CD8-positive, alpha-beta memory T cell (primary cell): ENCODE data around the gene NAIF1. TPM values are rescaled to one million over a fixed set of nuclear protein-coding genes. Genes with fewer than 3 reads are reported as not detected.

Source experiments
- CTCF ChIA-PET: fragments of 350-600 bp; sonication (Branson Sonifier 250); formaldehyde crosslinking; loops from one replicate; lab custom pipeline; 2021; ENCODE audit warnings: antibody characterized with exemption; lab: Charles Lee
- POLR2A ChIA-PET: fragments of 350-600 bp; sonication (Branson Sonifier 250); formaldehyde crosslinking; loops from one replicate; lab custom pipeline; 2021; ENCODE audit warnings: antibody characterized with exemption; lab: Charles Lee
- DNase-seq, 5 donors: peaks; one replicate each; pipeline versions ENCODE4 v3.0.0 to v3.0.0-alpha.2; 2020 to 2022; ENCODE audit warnings: mixed read lengths in 1 of 5
- H3K27ac ChIP-seq: one replicate; pipeline ENCODE4 v1.7.0; 2013; ENCODE audit warnings: low read depth, mild to moderate bottlenecking, low read length, moderate library complexity
- H3K27me3 ChIP-seq: 2 replicates; pipeline ENCODE4 v1.7.0; 2013; ENCODE audit warnings: low read length, mild to moderate bottlenecking; ENCODE audit not compliant: insufficient read depth, poor library complexity, severe bottlenecking
- H3K36me3 ChIP-seq: 2 replicates; pipeline ENCODE4 v1.7.0; 2013; ENCODE audit warnings: mild to moderate bottlenecking, low read length, moderate library complexity; ENCODE audit not compliant: insufficient read depth
- H3K4me1 ChIP-seq: 2 replicates; pipeline ENCODE4 v1.7.0; 2013; ENCODE audit warnings: mild to moderate bottlenecking, low read length, moderate library complexity; ENCODE audit not compliant: insufficient read depth
- H3K4me3 ChIP-seq: 2 replicates; pipeline ENCODE4 v1.7.0; 2013; ENCODE audit warnings: mild to moderate bottlenecking, low read length
- H3K9me3 ChIP-seq: 2 replicates; pipeline ENCODE4 v1.7.0; 2013; ENCODE audit warnings: mild to moderate bottlenecking, low read length
- H3K27ac Mint-ChIP-seq, 8 donors: one replicate each; pipeline ENCODE4 v1.8.0; 2020 to 2021; ENCODE audit warnings: mixed read lengths in 8 of 8, mild to moderate bottlenecking in 6 of 8, inconsistent platforms in 3 of 8, moderate library complexity in 3 of 8
- H3K27me3 Mint-ChIP-seq, 2 donors: one replicate each; pipeline ENCODE4 v1.8.0; 2020 to 2021; ENCODE audit warnings: mixed read lengths in 2 of 2, mild to moderate bottlenecking in 1 of 2, moderate library complexity in 1 of 2
- H3K36me3 Mint-ChIP-seq, 3 donors: one replicate each; pipeline ENCODE4 v1.8.0; 2020 to 2021; ENCODE audit warnings: mixed read lengths in 3 of 3, inconsistent platforms in 1 of 3, mild to moderate bottlenecking in 1 of 3
- H3K4me1 Mint-ChIP-seq, 3 donors: one replicate each; pipeline ENCODE4 v1.8.0; 2020 to 2021; ENCODE audit warnings: mixed read lengths in 3 of 3, inconsistent platforms in 1 of 3, mild to moderate bottlenecking in 1 of 3
- H3K4me3 Mint-ChIP-seq, 7 donors: one replicate each; pipeline ENCODE4 v1.8.0; 2020 to 2021; ENCODE audit warnings: mixed read lengths in 7 of 7, mild to moderate bottlenecking in 6 of 7, moderate library complexity in 4 of 7, inconsistent platforms in 2 of 7
- H3K9me3 Mint-ChIP-seq, 5 donors: one replicate each; pipeline ENCODE4 v1.8.0; 2020 to 2022; ENCODE audit warnings: mixed read lengths in 5 of 5, mild to moderate bottlenecking in 3 of 5, moderate library complexity in 2 of 5, inconsistent platforms in 1 of 5
- polyA plus RNA-seq: library from polyadenylated mRNA; unstranded; fragments of 300-500 nt; fragmentation: Illumina TruSeq; gene quantifications from one replicate; pipeline ENCODE4 v1.2.3, GENCODE V29; 2021
- total RNA-seq, 2 experiments: library from RNA; stranded (reverse); gene quantifications; one replicate each; pipeline ENCODE4 v1.2.3, GENCODE V29; 2021

NAIF1 gene
- total and polyA plus RNA-seq, 3 experiments from 2014 or later = 13.1 to 14.0 (median 13.5) TPM

DNA sequence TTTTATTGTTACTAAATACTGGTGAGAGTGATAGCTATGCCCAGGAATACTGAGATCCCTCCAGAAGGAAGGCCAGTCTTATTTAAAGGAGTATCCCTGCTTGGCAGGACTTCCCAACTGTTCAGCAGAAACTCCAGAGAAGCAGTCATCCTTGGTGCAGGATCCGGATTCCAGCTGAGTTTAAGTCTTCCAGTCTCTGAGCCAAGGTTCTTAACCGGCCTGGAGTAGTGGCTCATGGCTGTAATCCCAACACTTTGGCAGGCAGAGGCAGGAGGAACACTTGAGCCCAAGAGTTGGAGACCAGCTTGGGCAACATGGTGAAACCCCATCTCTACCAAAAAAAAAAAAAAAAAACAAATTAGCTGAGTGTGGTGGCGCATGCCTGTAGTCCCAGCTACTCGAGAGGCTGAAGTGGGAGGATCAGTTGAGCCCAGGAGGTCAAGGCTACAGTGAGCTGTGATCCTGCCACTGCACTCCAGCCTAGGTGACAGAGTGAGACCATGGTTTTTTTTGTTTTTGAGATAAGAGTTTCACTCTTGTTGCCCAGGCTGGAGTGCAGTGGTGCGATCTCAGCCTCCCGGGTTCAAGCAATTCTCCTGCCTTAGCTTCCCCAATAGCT lies 7.6 kb downstream of the NAIF1 start:
- no peak for DNase-seq
- H3K36me3 ChIP-seq = no peaks in the 10 kb centered on the region

DNA sequence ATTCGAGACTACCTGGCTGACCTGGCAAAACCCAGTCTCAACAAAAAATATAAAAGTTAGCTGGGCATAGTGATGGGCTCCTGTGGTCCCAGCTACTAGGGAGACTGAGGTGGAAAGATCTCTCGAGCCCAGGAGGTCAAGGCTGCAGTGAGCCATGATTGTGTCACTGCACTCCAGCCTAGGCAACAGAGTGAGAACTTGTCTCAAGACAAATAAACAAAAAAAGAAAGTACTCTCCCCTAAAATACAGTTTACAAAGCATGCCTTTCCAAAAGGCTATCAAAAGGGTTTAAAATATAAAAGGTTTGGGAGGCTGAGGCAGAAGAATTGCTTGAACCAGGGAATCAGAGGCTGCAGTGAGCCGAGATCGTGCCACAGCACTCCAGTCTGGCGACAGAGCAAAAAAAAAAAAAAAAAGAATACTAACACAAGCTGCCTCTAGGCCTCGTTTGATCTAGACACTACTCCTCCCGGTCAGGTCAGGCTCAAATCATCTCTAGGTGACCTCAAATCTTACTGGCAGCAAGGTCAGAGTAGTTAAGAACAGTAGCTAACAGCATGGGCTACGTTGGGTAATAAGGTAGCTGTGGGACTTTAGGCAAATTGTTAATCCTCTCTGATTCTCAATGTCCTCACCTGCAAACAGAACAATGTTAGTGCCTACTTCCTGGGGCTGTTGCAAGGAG lies 9.3 kb downstream of the NAIF1 start:
- ChIA-PET CTCF (interaction anchor here (0.7 to 1.0 kb wide), 3 partner anchors 22 to 204 kb away, joined by 3 to 4 read pairs (median 3); no protein-coding TSS in a partner anchor), POLR2A (no interaction called here)
- no peak overlapping the region for H3K4me3 Mint-ChIP-seq
- no peaks in the 10 kb centered on the region for H3K27me3 Mint-ChIP-seq
- H3K9me3 Mint-ChIP-seq = no peaks in the 10 kb centered on the region
- Histone ChIP-seq H3K9me3 (no peaks in the 10 kb centered on the region), H3K4me1 (peaks cover 23% of the 10 kb centered on the region), H3K36me3 (no peaks in the 10 kb centered on the region), H3K27ac (no peak overlapping the region), H3K4me3 (no peak overlapping the region), H3K27me3 (no peaks in the 10 kb centered on the region)
- peaks cover 16 to 27% (median 23%) of the 10 kb centered on the region in 3 donors for H3K4me1 Mint-ChIP-seq
- no peak for DNase-seq
- H3K36me3 Mint-ChIP-seq = peaks cover 0 to 16% (median 2%) of the 10 kb centered on the region in 3 donors
- no peak overlapping the region for H3K27ac Mint-ChIP-seq

More for the DNA sequence above, 7.6 kb downstream of the NAIF1 start:
- H3K9me3 ChIP-seq = no peaks in the 10 kb centered on the region
- H3K4me3 Mint-ChIP-seq = no peak overlapping the region
- H3K36me3 Mint-ChIP-seq = peaks cover 0 to 26% (median 2%) of the 10 kb centered on the region in 3 donors
- peaks cover 21 to 37% (median 32%) of the 10 kb centered on the region in 3 donors for H3K4me1 Mint-ChIP-seq
- peaks cover 32% of the 10 kb centered on the region for H3K4me1 ChIP-seq
- H3K9me3 Mint-ChIP-seq = no peaks in the 10 kb centered on the region
- H3K27me3 ChIP-seq = no peaks in the 10 kb centered on the region
- no peak overlapping the region for H3K4me3 ChIP-seq
- peak overlapping the region in 1 of 8 donors; percentile 70 for H3K27ac Mint-ChIP-seq
- H3K27ac ChIP-seq = no peak overlapping the region
- ChIA-PET CTCF (interaction anchor here (1.1 to 1.5 kb wide), 4 partner anchors 25 to 122 kb away, joined by 3 to 5 read pairs (median 3); partner anchors contain the start of gene DPM2), POLR2A (interaction anchor here (0.7 kb wide), 1 partner anchor 59 kb away, joined by 3 read pairs; no protein-coding TSS in a partner anchor)
- no peaks in the 10 kb centered on the region for H3K27me3 Mint-ChIP-seq

DNA sequence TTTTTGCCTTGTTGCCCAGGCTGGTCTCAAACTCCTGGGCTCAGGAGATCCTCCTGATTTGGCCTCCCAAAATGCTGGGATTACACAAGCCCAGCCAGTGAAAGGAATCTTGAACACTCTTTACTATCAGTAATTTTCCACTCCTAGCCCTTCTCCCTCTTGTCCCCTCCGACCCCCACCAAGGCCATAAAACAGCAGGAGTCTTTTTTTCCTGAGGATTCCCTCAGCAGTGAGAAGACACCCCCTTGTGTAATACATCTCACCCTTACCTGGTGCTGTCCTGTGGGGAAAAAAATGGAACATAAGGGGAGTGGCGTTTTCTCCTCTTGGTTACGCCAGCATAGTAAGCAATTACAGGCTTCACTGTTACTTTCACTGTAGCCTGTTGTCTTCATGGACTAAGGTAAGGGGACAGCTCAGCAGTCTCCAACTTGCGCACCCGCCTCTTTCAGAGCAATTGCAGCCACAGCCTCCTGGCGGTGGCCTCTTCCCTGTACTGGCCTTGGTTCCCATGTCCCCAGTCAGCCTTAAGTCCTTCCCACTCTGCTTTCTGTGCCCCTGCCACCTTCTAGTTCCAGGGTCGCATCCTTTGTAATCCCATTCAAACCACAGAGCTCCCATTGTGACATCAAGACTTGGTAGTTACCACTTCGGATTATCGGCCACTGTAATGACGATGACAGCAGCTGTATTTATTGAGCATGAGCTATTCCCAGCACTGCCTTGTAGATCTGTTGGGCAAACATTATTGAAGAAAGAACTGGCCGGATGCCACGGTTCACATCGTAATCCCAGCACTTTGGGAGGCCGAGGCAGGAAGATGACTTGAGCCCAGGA lies 10.0 kb downstream of the NAIF1 start:
- peaks cover 0 to 8% (median 0%) of the 10 kb centered on the region in 3 donors for H3K36me3 Mint-ChIP-seq
- peaks cover 13 to 19% (median 15%) of the 10 kb centered on the region in 3 donors for H3K4me1 Mint-ChIP-seq
- H3K36me3 ChIP-seq = no peaks in the 10 kb centered on the region
- no peaks in the 10 kb centered on the region for H3K9me3 Mint-ChIP-seq
- H3K4me1 ChIP-seq = peaks cover 15% of the 10 kb centered on the region
- ChIA-PET CTCF (interaction anchor here (0.8 to 1.0 kb wide), 2 partner anchors 22 to 60 kb away, joined by 3 to 4 read pairs; no protein-coding TSS in a partner anchor), POLR2A (no interaction called here)
- no peaks in the 10 kb centered on the region for H3K9me3 ChIP-seq
- H3K27me3 ChIP-seq = no peaks in the 10 kb centered on the region
- no peak for DNase-seq
- no peaks in the 10 kb centered on the region for H3K27me3 Mint-ChIP-seq
- H3K27ac Mint-ChIP-seq = no peak overlapping the region
- peak overlapping the region in 1 of 7 donors; percentile 36 for H3K4me3 Mint-ChIP-seq
- H3K27ac ChIP-seq = no peak overlapping the region
- no peak overlapping the region for H3K4me3 ChIP-seq

DNA sequence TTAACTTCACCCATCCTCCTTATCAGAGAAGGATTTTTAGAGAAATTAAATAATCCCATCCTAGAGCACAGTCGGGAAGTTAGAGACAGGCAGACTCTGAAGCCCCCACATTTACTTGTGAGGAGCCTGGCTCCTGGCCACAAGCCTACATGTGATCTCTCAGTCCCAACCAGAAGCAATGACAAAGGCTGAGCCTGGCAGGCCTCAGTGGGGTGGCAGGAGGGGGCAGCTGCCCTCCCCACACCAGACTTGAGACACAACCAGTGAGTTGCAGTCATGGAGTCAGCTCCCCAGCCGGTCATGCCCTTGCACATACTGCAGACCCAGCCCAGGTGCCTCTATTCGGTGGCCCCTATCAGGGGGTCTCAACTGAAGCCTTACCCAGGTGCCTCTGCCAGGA lies 11.0 kb downstream of the NAIF1 start:
- DNase-seq = no peak
- Mint-ChIP-seq H3K36me3 (peaks cover 0 to under 1% (median 0%) of the 10 kb centered on the region in 3 donors), H3K27me3 (no peaks in the 10 kb centered on the region), H3K27ac (no peak overlapping the region), H3K4me3 (no peak overlapping the region), H3K4me1 (peaks cover 4 to 9% (median 5%) of the 10 kb centered on the region in 3 donors), H3K9me3 (no peaks in the 10 kb centered on the region)
- H3K27ac ChIP-seq = no peak overlapping the region
- no peaks in the 10 kb centered on the region for H3K36me3 ChIP-seq
- H3K9me3 ChIP-seq = no peaks in the 10 kb centered on the region
- ChIA-PET POLR2A (no interaction called here), CTCF (interaction anchor here (0.9 kb wide), 1 partner anchor 21 kb away, joined by 3 read pairs; no protein-coding TSS in a partner anchor)
- no peak overlapping the region for H3K4me3 ChIP-seq
- H3K4me1 ChIP-seq = peaks cover 5% of the 10 kb centered on the region
- H3K27me3 ChIP-seq = no peaks in the 10 kb centered on the region

DNA sequence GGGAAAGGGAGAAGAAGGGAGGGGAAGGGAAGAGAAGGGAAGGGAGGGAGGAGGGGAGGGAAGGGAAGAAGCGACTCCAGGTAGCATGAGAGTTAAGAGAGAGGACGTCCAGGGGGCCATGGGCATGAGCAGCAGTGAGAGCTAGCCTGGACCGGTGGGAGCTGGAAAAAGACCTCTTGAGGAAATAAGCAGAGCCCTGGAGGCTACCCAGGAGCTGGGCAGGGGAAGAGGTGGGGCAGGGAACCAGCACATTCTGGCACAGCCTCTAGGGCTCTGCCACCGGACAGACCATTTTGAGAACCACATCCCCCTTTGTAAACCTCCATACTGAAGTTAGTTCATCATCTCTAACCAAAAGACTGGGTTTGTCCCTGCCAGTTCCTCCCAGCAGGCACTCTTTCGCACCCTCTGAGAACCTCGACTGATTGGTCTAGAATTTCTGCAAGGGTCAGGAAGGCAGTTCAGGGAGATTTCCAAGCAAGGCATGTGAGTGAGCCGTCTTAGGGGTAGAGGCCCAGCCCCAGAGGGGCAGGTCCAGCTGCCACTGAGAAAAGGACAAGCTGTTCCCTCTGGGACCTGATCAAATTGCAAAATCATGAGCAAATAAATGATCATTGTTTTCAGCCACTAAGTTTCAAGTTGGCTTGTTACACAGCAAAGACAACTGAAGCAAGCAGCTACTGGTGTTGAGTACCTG lies 11.6 kb downstream of the NAIF1 start:
- Mint-ChIP-seq H3K27ac (peak overlapping the region in 2 of 8 donors; percentile 17 to 75), H3K27me3 (no peaks in the 10 kb centered on the region), H3K9me3 (no peaks in the 10 kb centered on the region), H3K4me1 (peaks cover 0 to 4% (median 0%) of the 10 kb centered on the region in 3 donors), H3K36me3 (no peaks in the 10 kb centered on the region), H3K4me3 (no peak overlapping the region)
- H3K4me3 ChIP-seq = no peak overlapping the region
- ChIA-PET CTCF (interaction anchor here (0.9 kb wide), 1 partner anchor 21 kb away, joined by 3 read pairs; no protein-coding TSS in a partner anchor), POLR2A (no interaction called here)
- H3K27ac ChIP-seq = no peak overlapping the region
- H3K27me3 ChIP-seq = no peaks in the 10 kb centered on the region
- no peaks in the 10 kb centered on the region for H3K36me3 ChIP-seq
- DNase-seq = no peak
- no peaks in the 10 kb centered on the region for H3K9me3 ChIP-seq
- no peaks in the 10 kb centered on the region for H3K4me1 ChIP-seq

DNA sequence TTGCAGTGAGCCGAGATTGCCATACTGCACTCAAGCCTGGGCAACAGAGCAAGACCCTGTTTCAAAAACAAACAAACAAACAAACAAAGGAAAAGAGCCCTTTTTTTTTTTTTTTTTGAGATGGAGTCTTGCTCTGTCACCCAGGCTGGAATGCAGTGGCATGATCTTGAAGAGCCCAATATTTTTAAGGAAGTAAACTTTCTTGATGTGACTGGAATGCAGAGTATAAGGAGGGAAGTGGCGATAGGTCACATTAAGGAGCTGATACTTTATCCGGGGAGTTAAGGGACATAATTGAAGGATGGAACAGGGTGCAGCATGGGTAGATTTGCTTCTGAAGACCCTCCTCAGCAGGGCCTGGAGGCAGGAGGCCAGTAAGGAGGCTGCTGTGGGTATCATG lies 13.0 kb downstream of the NAIF1 start:
- Histone ChIP-seq H3K27me3 (no peaks in the 10 kb centered on the region), H3K36me3 (no peaks in the 10 kb centered on the region), H3K4me1 (no peaks in the 10 kb centered on the region), H3K27ac (no peak overlapping the region), H3K9me3 (no peaks in the 10 kb centered on the region), H3K4me3 (no peak overlapping the region)
- DNase-seq = no peak
- ChIA-PET POLR2A (no interaction called here), CTCF (no interaction called here)
- H3K9me3 Mint-ChIP-seq = no peaks in the 10 kb centered on the region
- H3K27me3 Mint-ChIP-seq = no peaks in the 10 kb centered on the region
- H3K36me3 Mint-ChIP-seq = no peaks in the 10 kb centered on the region
- no peak overlapping the region for H3K4me3 Mint-ChIP-seq
- H3K27ac Mint-ChIP-seq = no peak overlapping the region
- peaks cover 0 to 4% (median 0%) of the 10 kb centered on the region in 3 donors for H3K4me1 Mint-ChIP-seq

DNA sequence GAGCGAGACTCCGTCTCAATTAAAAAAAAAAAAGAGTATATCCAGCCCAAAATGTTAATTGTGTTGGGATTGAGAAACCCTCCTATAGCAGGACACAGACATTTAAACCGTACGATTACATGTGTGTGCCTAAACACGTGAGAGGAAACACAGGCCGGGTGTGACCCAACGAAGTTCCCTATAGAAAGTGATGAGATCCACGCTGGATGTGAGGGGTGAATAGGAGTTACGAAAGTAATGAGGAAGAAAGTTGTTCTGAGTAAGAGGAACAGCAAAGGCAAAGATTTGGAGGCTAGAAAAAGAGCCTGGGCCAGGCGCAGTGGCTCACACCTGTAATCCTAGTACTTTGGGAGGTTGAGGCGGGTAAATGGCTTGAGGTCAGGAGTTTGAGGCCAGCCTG lies 13.6 kb downstream of the NAIF1 start:
- ChIA-PET CTCF (no interaction called here), POLR2A (interaction anchor here (0.7 kb wide), 1 partner anchor 14 kb away, joined by 5 read pairs; no protein-coding TSS in a partner anchor)
- no peak overlapping the region for H3K27ac ChIP-seq
- no peaks in the 10 kb centered on the region for H3K27me3 ChIP-seq
- H3K36me3 ChIP-seq = no peaks in the 10 kb centered on the region
- Mint-ChIP-seq H3K27ac (peak overlapping the region in 1 of 8 donors; percentile 35), H3K36me3 (no peaks in the 10 kb centered on the region), H3K9me3 (no peaks in the 10 kb centered on the region), H3K4me3 (no peak overlapping the region), H3K27me3 (no peaks in the 10 kb centered on the region), H3K4me1 (peaks cover 0 to 4% (median 0%) of the 10 kb centered on the region in 3 donors)
- no peaks in the 10 kb centered on the region for H3K4me1 ChIP-seq
- H3K4me3 ChIP-seq = no peak overlapping the region
- no peak for DNase-seq
- H3K9me3 ChIP-seq = no peaks in the 10 kb centered on the region
